HG03108 (cell line): ENCODE measurements around the gene TRIM28.
"Not testable (repeated sequence)": the region's sequence is repeated elsewhere in the genome, so short reads cannot be mapped to it uniquely, and the experiment has no call there.

ENCODE experiments used
- ATAC-seq: cut with Tn5 transposase; IDR thresholded peaks from one replicate; pipeline ENCODE4 v1.9.1; 2021; ENCODE audit warnings: moderate library complexity; ENCODE audit not compliant: unreplicated experiment

The TRIM28 gene

DNA sequence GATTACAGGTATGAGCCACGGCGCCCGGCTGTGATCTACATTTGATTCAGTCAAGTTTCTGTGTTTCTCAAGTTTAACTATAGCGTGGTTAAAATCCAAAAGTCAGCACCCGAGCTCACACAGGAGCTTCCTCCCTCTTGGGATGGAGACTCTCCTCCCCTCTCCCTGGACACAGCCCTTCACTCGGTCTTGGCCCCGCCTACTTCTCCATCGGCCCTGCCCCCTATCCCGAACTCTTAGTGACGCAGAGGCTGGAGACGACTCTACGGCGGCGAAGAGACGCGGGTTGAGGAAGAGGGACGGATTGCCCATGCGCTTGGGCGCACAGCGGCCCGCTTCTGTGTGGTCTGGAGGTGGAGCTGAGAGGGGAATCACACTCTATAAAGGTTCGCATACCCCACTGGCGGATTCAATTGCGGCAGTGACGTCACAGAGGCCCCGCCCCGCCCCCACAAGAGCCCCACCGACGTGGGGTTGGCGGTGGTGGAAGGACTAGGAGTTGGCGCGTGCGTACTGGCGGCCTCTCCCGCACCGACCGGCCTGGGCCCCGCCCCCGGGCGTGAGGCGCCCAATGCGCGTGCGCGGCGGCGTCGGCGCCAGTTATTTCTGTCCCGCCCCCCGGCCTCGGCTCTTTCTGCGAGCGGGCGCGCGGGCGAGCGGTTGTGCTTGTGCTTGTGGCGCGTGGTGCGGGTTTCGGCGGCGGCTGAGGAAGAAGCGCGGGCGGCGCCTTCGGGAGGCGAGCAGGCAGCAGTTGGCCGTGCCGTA is at the start of gene TRIM28:
Gene TRIM28 (plus strand): TSS at position 239 of the 765 bp plus-strand sequence. CDS start 694 bp downstream, outside the sequence.
- peak; percentile 82 for ATAC-seq

GRCh38 chr19:58497634-58498170 is 46.2 kb upstream of the TRIM28 start:
- ATAC-seq: no peak

DNA sequence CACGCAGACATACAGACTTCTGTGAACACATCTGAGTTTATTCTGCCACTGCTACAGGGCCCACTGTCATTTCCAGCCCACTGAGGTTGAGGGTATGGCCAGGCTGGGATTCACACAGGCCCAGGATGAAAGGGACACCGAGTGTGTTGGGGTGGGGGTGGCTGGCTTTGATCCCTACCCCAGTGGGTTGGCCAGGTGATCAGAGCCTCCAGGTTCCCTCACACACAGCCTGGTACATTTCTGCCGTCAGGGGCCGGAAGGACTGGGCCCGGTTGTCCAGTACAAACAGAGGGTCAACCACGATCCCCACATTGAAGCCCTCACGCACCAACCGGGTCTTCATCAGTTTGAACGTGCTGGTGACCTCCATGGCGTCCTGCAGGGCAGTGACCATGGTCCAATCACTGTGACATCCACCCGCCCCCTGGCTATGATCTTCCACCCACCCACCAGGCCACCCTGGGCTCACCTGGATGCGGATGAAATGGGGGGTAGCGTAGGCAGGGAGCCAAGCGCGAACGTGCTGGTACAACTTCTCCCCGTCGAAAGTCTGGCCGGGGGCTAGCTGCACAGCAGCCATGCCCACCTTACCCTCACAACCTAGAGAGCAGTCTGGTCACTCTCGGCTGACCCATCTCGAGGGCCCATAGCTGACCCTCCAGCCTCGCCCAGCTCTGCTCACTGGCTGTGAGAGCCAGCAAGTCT is 45.4 kb upstream of the TRIM28 start:
- ATAC-seq: no peak

GRCh38 chr19:58499021-58499927 is 44.6 kb upstream of the TRIM28 start:
- peak; percentile 87 for ATAC-seq

- ATAC-seq: no peak
These were observed 43.6 kb upstream of the TRIM28 start for GRCh38 chr19:58500242-58500641.

DNA sequence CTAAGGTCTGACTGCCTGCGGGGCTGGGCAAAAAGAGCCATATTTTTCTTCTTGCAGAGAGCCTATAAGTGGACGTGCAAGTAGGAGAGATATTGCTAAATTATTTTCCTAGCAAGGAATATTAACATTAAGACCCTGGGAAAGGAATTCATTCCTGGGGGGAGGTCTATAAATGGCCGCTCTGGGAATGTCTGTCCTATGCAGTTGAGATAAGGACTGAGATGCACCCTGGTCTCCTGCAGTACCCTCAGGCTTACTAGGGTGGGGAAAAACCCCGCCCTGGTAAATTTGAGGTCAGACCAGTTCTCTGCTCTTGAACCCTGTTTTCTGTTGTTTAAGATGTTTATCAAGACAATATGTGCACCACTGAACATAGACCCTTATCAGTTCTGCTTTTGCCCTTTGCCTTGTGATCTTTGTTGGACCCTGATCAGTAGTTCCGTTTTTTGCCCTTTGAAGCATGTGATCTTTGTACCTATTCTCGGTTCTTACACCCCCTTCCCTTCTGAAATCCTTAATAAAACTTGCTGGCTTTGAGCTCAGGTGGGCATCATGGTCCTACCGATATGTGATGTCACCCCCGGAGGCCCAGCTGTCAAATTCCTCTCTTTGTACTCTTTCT is 36.2 kb upstream of the TRIM28 start:
- ATAC-seq: not testable (repeated sequence)

GRCh38 chr19:58509731-58510083 is 34.2 kb upstream of the TRIM28 start:
- ATAC-seq: no peak

DNA sequence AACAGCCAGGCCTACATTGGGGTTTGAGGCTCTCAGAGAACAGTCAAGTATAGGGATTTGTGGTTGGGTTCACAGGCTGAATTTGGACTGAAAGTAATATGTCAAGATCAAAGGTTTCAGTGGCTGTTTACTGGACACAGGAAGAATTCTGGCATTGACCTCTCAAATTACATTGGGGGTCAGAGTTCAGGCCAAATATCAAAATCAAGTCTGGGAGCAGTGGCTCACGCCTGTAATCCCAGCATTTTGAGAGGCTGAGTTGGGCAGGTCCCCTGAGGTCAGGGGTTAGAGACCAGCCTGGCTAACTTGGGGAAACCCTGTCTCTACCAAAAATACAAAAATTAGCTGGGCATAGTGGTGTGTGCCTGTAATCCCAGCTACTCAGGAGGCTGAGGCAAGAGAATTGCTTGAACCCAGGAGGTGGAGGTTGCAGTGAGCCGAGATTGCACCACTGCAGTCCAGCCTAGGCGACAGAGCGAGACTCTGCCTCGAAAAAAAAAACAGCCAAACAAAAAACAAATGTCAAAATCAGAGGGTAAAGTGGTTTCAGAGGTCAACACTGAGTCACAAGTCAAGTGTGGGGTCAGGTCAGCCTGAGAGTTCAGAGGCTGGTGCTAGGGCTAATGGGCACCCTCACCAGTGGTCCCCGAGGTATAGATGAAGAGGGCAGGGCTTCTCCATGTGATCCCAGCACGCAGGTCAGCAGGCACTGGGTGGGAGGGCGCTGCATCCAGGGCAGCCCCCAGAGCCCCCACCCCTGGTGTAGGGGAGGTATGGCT is 33.6 kb upstream of the TRIM28 start:
- ATAC-seq: no peak

- ATAC-seq: no peak
These were observed 32.3 kb upstream of the TRIM28 start, which contains the start of gene SLC27A5 for GRCh38 chr19:58511353-58512208. TSS of gene SLC27A5 (minus strand) at chr19:58511992. CDS start at chr19:58511955, 37 bp downstream.

DNA sequence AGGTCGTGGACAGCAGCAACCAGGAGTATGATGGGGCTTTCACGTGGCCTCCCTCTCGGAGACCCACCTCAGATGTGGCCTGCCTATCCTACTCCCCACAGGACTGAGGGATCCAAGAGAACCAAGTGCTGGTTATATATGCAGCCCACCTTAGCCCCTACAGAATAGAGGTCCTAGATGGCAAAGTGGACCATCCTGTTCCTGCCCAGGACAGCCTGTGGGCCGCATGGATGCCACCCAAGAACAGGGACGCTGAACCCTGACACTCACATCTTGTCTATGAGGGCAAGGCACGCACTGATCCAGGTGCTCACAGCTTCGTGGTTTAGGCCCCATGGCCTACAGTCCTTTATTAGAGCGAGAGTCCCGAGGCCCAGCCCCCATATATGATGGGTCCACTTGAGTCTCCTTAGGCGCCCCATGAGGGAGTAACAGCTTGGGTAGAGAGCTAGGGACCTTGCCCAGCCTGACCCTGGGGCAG is 30.6 kb upstream of the TRIM28 start:
- ATAC-seq: no peak

GRCh38 chr19:58513694-58514563 is 29.9 kb upstream of the TRIM28 start:
- peak; percentile 72 for ATAC-seq

- no peak for ATAC-seq
These were observed 29.3 kb upstream of the TRIM28 start for GRCh38 chr19:58514564-58515022.

DNA sequence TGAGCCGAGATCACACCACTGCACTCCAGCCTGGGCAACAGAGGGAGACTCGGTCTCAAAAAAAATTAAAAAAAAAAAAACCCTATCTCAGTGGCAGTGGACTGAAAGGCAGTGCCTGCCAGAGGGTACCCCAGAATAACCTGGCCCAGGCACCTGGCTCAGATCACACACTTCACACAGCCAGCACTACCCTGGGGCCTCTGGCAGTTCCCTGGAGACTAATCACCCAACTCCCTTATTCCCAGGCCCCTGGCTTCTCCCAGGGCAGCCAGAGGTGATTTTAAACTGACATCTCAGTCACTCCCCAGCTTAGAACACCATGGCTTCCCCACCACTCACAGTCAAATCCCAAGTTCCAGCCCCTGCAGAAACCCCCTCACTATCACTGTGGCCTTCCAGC is 28.6 kb upstream of the TRIM28 start:
- no peak for ATAC-seq

- ATAC-seq: no peak
These were observed 27.5 kb upstream of the TRIM28 start for GRCh38 chr19:58516246-58516836.

DNA sequence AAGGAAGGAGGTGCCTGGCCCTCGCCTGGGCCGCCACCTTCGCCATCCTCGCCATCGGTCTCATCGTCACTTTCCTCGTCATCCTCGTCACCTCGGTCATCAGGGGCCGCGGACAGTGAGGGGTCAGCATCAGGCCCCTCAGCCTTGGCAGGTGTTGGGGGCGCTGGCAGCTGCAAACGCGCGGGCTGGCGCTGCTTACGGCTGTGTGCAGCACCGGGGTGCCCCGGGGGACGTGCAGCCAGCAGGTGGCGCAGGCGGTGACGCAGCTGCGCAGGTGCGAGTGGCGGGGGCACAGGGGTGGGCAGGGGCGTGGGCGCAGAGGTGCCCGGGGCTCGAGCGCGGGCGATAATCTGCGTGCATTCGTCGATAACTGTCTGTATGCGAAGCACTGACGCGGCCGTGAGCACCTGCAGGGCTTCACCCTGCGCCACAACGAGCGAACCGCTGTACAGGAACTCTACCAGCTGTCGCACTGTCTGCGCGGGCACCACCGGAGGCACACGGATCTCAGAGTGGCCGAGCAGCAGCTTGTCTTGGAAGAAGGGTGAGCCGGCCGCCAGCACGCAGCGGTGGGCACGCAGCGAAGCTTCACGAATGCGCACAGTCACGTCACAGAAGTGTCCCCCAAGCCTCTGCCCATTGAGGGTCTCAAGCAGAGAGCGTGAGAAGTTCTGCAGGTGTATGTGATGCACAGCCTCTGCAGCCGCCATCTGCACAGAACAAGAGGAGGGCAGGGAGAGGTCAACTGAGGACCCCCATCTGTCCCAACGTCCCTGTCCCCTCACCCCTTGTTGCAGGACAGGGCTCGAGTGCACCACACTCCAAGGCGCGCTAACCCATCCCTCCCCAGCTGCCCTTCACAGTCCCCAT is 26.7 kb upstream of the TRIM28 start:
- ATAC-seq: no peak
